Chondrocyte (in vitro differentiated cells): ENCODE measurements around the gene ARHGEF5. TPM values are rescaled to one million over a fixed set of nuclear protein-coding genes. Genes with fewer than 3 reads are reported as not detected.
"Not testable (repeated sequence)": the region's sequence is repeated elsewhere in the genome, so short reads cannot be mapped to it uniquely, and the experiment has no call there.

Source experiments
- DNase-seq: peaks from one replicate; pipeline ENCODE4 v3.0.0; 2021; ENCODE audit warnings: mixed read lengths, low spot score
- H3K27ac Mint-ChIP-seq: one replicate; pipeline ENCODE4 v1.8.0; 2021; ENCODE audit warnings: mild to moderate bottlenecking, moderate library complexity, mixed read lengths; ENCODE audit not compliant: unreplicated experiment
- H3K27me3 Mint-ChIP-seq: 2 replicates; pipeline ENCODE4 v1.8.0; 2021; ENCODE audit warnings: low read depth, mixed read lengths
- H3K36me3 Mint-ChIP-seq: 2 replicates; pipeline ENCODE4 v1.8.0; 2021; ENCODE audit warnings: low read depth, mixed read lengths
- H3K4me1 Mint-ChIP-seq: 2 replicates; pipeline ENCODE4 v1.8.0; 2021; ENCODE audit warnings: low read depth, mild to moderate bottlenecking, mixed read lengths
- H3K4me3 Mint-ChIP-seq: one replicate; pipeline ENCODE4 v1.8.0; 2021; ENCODE audit warnings: mild to moderate bottlenecking, moderate library complexity, mixed read lengths; ENCODE audit not compliant: unreplicated experiment
- H3K9me3 Mint-ChIP-seq: 2 replicates; pipeline ENCODE4 v1.8.0; 2021; ENCODE audit warnings: low read depth, mixed read lengths
- CTCF ChIP-seq: fragments of 200-600 bp; sonication (generic); IDR thresholded peaks from 2 replicates; pipeline ENCODE4 v1.5.0; 2021; ENCODE audit warnings: antibody characterized with exemption, mild to moderate bottlenecking, moderate library complexity
- total RNA-seq: library from RNA; stranded (reverse); gene quantifications from 3 replicates; pipeline ENCODE4 v1.2.1, GENCODE V29; 2021

Gene ARHGEF5
- total RNA-seq, 1 donor from 2014 or later, result 7.2 TPM

DNA sequence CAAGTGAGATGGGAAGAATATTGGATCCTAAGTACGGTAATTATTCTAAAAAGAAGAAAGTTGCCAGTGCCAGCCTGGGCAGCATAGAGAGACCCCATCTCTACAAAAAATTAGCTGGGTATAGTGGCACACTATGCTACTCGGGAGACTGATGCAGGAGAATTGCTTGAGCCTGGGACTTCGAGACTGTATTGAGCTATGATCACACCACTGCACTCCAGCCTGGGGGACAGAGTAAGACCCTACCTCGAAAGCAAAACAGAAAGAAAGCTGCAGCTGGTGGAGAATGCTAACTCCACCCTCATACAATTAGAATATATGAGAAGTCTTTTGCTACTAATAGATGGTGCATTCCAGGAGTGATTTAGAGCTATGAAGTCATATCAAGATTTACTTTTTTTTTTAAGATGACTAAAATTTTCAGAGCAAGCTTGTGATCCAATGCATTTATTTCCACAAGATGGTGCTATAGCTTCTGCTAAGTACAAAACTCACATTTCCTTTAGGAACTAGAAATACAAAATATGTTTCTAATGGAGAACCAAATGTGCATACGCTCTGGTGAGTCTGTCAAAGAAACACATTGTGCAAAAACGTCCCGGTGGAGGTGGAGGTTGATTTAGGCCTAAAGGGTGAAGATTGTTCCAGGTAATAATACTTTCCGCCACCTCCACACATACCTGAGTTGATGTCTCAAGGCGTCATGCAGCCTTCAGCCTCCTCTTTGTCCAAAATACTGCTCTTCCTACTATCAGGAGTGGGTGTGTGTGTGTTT lies 23.8 kb upstream of the ARHGEF5 start:
- H3K4me1 Mint-ChIP-seq, H3K9me3 Mint-ChIP-seq, H3K4me3 Mint-ChIP-seq, H3K27ac Mint-ChIP-seq, H3K27me3 Mint-ChIP-seq, DNase-seq, H3K36me3 Mint-ChIP-seq: not testable (repeated sequence)
- peak; percentile 43 for TF ChIP-seq CTCF

GRCh38 chr7:144331996-144332288 lies 23.3 kb upstream of the ARHGEF5 start:
- H3K4me3 Mint-ChIP-seq, DNase-seq, H3K9me3 Mint-ChIP-seq, H3K27ac Mint-ChIP-seq, H3K27me3 Mint-ChIP-seq, H3K4me1 Mint-ChIP-seq, H3K36me3 Mint-ChIP-seq: not testable (repeated sequence)

DNA sequence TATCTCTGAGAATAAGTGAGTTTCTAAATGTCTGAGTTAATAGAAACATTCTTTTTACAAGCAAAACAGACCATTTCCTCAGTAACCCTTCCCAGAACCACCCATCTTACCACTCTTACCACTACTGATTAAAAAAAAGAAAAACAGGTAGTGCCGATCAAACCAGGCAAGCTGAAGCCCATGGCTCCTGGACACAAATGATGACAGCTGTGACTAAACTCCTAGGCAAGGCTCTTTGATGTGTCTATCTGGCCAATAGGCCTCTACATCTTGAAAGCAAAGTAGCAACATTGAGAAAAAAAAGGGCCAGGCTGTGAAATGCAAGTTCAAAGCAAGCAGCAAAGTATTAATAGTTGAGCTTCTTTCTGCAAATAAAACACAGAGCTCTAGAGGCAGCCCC lies 6.6 kb upstream of the ARHGEF5 start:
- H3K9me3 Mint-ChIP-seq, DNase-seq, H3K4me3 Mint-ChIP-seq, H3K36me3 Mint-ChIP-seq, H3K27ac Mint-ChIP-seq, H3K4me1 Mint-ChIP-seq, H3K27me3 Mint-ChIP-seq: not testable (repeated sequence)

GRCh38 chr7:144351667-144352066 lies 3.5 kb upstream of the ARHGEF5 start:
- not testable (repeated sequence) for H3K36me3 Mint-ChIP-seq, H3K27me3 Mint-ChIP-seq, H3K27ac Mint-ChIP-seq, H3K4me1 Mint-ChIP-seq, DNase-seq, H3K9me3 Mint-ChIP-seq, H3K4me3 Mint-ChIP-seq

DNA sequence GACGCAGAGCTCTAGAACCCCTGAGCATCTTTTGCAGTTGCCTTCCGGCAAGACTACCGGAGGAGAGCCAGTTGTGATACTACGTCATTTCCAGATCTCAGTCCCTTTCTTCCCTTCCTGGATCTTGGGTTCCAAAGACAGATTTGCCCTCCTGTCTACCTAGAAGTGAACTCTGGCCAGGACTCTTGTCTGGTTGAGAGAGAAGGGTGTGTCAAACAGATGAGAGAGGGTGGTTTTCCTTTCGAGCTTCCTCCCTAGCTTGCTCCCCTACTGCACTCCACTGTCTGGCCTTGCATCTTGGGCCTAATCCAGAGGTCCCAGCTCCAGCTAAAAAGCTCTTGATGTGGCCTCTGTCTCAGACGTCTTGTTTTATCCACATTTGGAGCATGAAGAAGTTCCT lies 983 bp downstream of the ARHGEF5 start:
- H3K36me3 Mint-ChIP-seq, H3K27me3 Mint-ChIP-seq, H3K4me1 Mint-ChIP-seq, H3K27ac Mint-ChIP-seq, DNase-seq, H3K4me3 Mint-ChIP-seq, H3K9me3 Mint-ChIP-seq: not testable (repeated sequence)

DNA sequence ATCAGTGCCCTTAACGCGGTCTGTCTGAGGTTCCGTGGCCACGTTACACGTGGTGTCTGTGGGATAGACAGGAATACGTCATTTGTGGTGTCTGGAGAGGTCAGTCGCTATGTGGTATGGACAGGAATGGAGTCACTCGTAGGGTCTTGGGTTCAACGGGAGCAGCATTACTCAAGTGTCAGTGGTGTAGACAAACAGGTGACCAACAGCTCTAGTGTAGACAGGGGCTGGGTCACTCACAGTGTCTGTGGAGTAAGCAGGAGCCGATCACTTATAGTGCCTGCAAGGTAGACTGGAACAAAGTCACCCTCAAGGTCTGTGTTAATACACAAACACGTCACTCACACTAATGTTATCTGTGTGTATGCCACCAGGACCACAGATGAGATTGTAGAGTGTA lies 1.7 kb downstream of the ARHGEF5 start:
- not testable (repeated sequence) for H3K4me3 Mint-ChIP-seq, H3K27me3 Mint-ChIP-seq

DNA sequence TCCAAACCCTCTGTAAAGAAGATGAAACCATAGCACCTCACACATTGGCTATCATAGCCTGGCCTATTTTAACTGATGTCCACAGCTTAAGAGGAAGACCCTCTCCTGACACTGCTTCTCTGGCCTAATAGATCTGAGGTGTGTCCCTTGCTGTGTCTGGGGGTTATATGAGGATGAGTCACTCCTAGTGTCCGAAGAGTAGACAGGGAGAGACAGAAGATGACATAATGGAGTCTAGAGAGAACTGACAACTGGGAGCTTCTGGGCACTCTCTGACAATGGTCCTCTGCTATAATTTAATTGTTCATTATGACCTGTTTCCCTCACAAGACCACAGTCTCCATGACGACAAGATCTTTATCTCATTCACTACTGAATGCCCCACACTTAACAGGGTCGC lies 6.9 kb downstream of the ARHGEF5 start:
- not testable (repeated sequence) for H3K27me3 Mint-ChIP-seq, DNase-seq, H3K36me3 Mint-ChIP-seq, H3K4me1 Mint-ChIP-seq, H3K27ac Mint-ChIP-seq, H3K4me3 Mint-ChIP-seq, H3K9me3 Mint-ChIP-seq

More for the DNA sequence above, 1.7 kb downstream of the ARHGEF5 start:
- H3K36me3 Mint-ChIP-seq, H3K9me3 Mint-ChIP-seq, H3K27ac Mint-ChIP-seq, DNase-seq, H3K4me1 Mint-ChIP-seq: not testable (repeated sequence)

DNA sequence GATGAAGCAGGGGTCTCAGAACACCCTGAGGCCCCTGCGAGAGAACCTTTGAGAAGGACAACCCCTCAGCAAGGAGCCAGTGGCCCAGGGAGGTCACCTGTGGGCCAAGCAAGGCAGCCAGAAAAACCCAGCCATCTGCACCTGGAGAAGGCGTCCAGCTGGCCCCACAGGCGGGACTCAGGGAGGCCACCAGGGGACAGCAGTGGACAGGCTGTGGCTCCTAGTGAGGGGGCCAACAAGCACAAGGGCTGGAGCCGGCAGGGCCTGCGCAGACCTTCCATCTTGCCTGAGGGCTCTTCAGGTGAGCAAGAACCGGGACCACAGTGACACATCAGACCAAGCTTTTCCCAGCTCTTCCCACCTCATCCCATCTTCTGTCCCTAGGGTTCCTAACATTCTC lies 10.3 kb downstream of the ARHGEF5 start:
- H3K27me3 Mint-ChIP-seq, H3K4me3 Mint-ChIP-seq, H3K9me3 Mint-ChIP-seq, H3K27ac Mint-ChIP-seq, H3K4me1 Mint-ChIP-seq, H3K36me3 Mint-ChIP-seq, DNase-seq: not testable (repeated sequence)

DNA sequence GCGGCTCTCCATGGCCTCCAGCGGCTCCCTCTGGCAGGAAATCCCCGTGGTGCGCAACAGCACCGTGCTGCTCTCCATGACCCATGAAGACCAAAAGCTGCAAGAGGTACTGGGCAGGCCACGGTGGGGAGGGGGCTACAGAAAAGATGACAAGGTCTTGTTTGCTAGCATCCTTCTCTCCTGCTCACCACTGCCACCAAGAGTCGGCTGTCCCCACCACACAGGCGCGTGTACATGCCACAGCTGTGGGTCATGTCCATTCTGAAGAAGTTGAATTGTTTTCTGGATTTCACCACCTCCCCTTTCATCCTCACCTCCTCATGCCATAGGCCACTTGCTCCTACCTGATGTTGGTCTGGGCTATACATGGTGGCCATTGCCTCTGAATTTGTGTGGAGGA lies 12.0 kb downstream of the ARHGEF5 start:
- not testable (repeated sequence) for H3K36me3 Mint-ChIP-seq, DNase-seq, H3K4me3 Mint-ChIP-seq, H3K27me3 Mint-ChIP-seq, H3K9me3 Mint-ChIP-seq, H3K27ac Mint-ChIP-seq, H3K4me1 Mint-ChIP-seq

DNA sequence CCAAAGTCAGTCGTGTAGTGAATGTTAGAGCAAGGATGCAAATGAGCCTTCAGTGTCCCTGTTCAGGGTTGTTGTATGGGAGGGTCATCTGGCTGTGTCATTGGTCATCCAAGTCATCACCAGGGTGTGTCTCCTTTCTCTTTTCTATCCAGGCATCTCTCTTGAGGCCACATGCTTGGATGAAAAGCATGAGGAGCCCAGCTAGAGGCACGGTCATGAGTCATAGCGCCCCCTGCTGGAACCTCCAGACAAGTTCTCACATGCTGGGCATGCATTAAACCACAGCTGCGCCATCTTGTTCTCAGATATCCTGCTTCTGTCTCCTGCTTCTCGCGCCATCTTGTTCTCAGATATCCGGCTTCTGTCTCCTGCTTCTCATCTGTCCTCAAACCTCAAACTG lies 14.0 kb downstream of the ARHGEF5 start:
- H3K4me3 Mint-ChIP-seq, H3K27me3 Mint-ChIP-seq, DNase-seq: not testable (repeated sequence)

More for the DNA sequence above, 14.0 kb downstream of the ARHGEF5 start:
- H3K27ac Mint-ChIP-seq, H3K36me3 Mint-ChIP-seq, H3K9me3 Mint-ChIP-seq, H3K4me1 Mint-ChIP-seq: not testable (repeated sequence)
